Loucy (cell line): ENCODE results near the gene LRRC53.

ENCODE experiments used
- EZH2phosphoT487 ChIP-seq: fragments of 200-600 bp; IDR thresholded peaks from 2 replicates; pipeline ENCODE4 v1.6.1; 2018; ENCODE audit warnings: antibody characterized with exemption, mild to moderate bottlenecking, moderate library complexity, borderline replicate concordance
- TF ChIP-seq, protein P1 (sequence below): fragments of 200-600 bp; sonication (generic); conservative IDR thresholded peaks from 2 replicates; pipeline ENCODE4 v1.5.1; 2014; ENCODE audit warnings: mild to moderate bottlenecking, antibody characterized with exemption, low read length

DNA sequence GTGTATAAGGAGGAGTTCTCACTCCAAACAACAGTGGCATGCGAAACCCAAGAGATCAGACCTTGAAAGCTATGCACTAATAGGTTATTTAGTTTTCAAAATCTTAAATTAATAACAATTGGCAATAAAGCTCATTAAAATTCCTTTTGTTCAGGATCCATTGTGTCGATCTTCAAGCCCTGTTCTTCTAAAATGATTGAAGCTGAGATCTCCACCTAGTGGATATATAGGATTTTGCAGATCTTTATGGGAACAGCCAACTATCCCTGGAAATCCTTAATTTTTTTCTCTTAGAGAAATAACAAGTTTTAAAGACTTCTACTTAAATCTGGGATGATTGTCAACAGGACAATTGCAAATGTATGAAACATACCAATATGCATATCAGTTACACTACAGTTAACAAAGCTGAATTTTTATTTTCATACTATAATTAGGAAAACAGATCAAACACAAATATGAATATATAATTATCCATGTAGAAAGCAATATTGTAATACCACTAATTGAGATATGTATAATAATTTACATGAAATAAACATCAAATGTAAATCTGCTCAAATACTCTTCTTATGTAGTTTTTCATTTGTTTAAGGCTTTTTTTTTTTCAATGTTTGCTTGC is 43.3 kb downstream of the LRRC53 start:
- TF ChIP-seq, protein P1, sequence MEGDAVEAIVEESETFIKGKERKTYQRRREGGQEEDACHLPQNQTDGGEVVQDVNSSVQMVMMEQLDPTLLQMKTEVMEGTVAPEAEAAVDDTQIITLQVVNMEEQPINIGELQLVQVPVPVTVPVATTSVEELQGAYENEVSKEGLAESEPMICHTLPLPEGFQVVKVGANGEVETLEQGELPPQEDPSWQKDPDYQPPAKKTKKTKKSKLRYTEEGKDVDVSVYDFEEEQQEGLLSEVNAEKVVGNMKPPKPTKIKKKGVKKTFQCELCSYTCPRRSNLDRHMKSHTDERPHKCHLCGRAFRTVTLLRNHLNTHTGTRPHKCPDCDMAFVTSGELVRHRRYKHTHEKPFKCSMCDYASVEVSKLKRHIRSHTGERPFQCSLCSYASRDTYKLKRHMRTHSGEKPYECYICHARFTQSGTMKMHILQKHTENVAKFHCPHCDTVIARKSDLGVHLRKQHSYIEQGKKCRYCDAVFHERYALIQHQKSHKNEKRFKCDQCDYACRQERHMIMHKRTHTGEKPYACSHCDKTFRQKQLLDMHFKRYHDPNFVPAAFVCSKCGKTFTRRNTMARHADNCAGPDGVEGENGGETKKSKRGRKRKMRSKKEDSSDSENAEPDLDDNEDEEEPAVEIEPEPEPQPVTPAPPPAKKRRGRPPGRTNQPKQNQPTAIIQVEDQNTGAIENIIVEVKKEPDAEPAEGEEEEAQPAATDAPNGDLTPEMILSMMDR, result peak; percentile 75
- no peak for TF ChIP-seq EZH2phosphoT487
